ENCODE data around the gene UTP14C. TPM values are rescaled to one million over a fixed set of nuclear protein-coding genes. Genes with fewer than 3 reads are reported as not detected.

UTP14C gene
- total RNA-seq, 2 experiments from 2014 or later: 1.3 to 1.9 TPM

DNA sequence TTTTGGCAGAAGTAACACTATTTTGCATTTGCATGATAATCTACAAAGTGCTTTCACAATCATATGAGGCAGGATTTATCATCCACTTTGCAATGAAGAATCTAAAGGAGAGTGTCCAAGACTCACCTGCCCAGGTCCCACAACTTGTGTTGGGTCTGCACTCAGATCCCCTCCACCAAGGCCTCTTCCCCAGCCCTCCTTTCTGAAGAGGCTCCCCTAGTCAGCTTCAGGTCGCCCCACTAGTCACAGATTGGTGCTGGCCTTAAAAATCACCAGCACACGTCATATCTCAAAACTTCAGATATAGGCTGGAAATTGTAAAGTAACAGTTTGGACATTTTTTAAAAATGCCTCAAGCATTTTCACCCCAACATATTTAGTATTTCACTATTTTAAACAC, 30.8 kb upstream of the UTP14C start:
- Histone ChIP-seq H3K27me3 (ENCODE audit: control insufficient read depth in 1 of 2, insufficient read depth in 2 of 2, low read length in 2 of 2) (no peaks in the 10 kb centered on the region), H3K36me3 (ENCODE audit: insufficient read depth, low read length) (no peaks in the 10 kb centered on the region), H3K9me3 (ENCODE audit: control insufficient read depth in 1 of 2, insufficient read depth in 1 of 2, low read length in 2 of 2) (no peaks in the 10 kb centered on the region), H3K27ac (ENCODE audit: low read depth in 1 of 2, low read length in 2 of 2) (no peak overlapping the region), H3K4me3 (ENCODE audit: low read length) (no peak overlapping the region), H3K4me1 (ENCODE audit: insufficient read depth, low read length) (no peaks in the 10 kb centered on the region)
- no peak for ATAC-seq (ENCODE audit: poor library complexity)
- Mint-ChIP-seq H3K36me3 (ENCODE audit: low read depth) (no peaks in the 10 kb centered on the region), H3K4me1 (ENCODE audit: low read depth) (no peaks in the 10 kb centered on the region), H3K27ac (no peak overlapping the region), H3K27me3 (no peaks in the 10 kb centered on the region), H3K9me3 (no peaks in the 10 kb centered on the region), H3K4me3 (no peak overlapping the region)
- TF ChIP-seq, protein P1, sequence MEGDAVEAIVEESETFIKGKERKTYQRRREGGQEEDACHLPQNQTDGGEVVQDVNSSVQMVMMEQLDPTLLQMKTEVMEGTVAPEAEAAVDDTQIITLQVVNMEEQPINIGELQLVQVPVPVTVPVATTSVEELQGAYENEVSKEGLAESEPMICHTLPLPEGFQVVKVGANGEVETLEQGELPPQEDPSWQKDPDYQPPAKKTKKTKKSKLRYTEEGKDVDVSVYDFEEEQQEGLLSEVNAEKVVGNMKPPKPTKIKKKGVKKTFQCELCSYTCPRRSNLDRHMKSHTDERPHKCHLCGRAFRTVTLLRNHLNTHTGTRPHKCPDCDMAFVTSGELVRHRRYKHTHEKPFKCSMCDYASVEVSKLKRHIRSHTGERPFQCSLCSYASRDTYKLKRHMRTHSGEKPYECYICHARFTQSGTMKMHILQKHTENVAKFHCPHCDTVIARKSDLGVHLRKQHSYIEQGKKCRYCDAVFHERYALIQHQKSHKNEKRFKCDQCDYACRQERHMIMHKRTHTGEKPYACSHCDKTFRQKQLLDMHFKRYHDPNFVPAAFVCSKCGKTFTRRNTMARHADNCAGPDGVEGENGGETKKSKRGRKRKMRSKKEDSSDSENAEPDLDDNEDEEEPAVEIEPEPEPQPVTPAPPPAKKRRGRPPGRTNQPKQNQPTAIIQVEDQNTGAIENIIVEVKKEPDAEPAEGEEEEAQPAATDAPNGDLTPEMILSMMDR (IDR thresholded peaks at IDR 0.05): no peak
- DNase-seq: no peak
- intact Hi-C loops (cut with DNase I, micrococcal nuclease): no loop called here
- ChIA-PET POLR2A (no interaction called here), CTCF (interaction anchor here (1.2 kb wide), 1 partner anchor 477 kb away, joined by 4 read pairs; no protein-coding TSS in a partner anchor)

DNA sequence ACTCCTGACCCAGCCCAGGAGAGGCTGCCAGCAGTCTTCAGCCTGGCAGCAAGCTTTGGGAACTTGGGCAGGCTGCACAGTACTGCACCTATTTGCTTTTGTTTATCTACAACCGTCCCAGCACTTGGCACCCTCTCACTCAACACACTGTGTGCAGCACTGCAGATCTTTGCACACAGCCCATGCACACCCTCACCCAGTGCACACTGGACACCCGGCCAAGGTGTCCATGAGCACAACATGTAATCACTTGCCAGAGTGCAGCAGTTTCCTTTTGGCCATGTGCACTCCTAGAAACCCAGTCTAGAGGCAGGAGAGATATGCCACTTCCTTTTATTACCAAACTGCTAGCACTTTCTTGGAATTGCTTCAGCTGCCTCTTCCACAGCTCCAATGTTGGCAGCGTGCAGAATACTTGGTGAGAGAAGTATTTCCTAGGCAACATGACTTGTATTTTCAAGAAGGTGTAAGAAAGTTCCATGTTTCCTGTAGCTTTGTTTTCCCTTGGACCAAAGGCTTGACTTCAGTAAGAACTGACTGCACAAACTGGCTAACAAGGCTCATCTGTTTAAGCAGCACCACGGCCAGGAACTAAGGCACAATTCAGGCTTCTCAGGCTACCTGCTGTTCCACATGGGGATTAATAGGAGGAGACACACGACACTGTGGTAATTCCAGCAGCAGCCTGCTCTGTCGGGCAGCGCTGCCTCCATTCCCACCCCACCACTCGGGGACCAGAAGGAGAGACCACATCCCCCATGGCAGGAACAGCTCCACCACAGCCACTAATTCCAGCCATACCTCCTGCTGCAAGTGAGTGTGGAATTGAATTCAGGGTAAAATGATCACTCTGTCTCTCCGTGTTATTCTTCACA, 28.6 kb upstream of the UTP14C start:
- H3K36me3 Mint-ChIP-seq (ENCODE audit: low read depth): no peaks in the 10 kb centered on the region
- no peak overlapping the region for H3K4me3 Mint-ChIP-seq
- DNase-seq (no peak), ATAC-seq (ENCODE audit: poor library complexity) (no peak)
- CTCF ChIA-PET: no interaction called here
- H3K9me3 Mint-ChIP-seq: no peaks in the 10 kb centered on the region
- H3K36me3 ChIP-seq (ENCODE audit: insufficient read depth, low read length): no peaks in the 10 kb centered on the region
- H3K27me3 Mint-ChIP-seq: peaks cover 4% of the 10 kb centered on the region
- TF ChIP-seq, protein P1 (IDR thresholded peaks at IDR 0.05): no peak
- peaks cover 0 to 4% of the 10 kb centered on the region in 2 experiments for H3K27me3 ChIP-seq (ENCODE audit: control insufficient read depth in 1 of 2, insufficient read depth in 2 of 2, low read length in 2 of 2)
- H3K4me3 ChIP-seq (ENCODE audit: low read length): no peak overlapping the region
- no peaks in the 10 kb centered on the region for H3K4me1 Mint-ChIP-seq (ENCODE audit: low read depth)
- H3K27ac ChIP-seq (ENCODE audit: low read depth in 1 of 2, low read length in 2 of 2): no peak overlapping the region
- H3K9me3 ChIP-seq (ENCODE audit: control insufficient read depth in 1 of 2, insufficient read depth in 1 of 2, low read length in 2 of 2): no peaks in the 10 kb centered on the region
- POLR2A ChIA-PET: no interaction called here
- H3K4me1 ChIP-seq (ENCODE audit: insufficient read depth, low read length): no peaks in the 10 kb centered on the region
- intact Hi-C loops (cut with DNase I, micrococcal nuclease): no loop called here
- H3K27ac Mint-ChIP-seq: no peak overlapping the region

DNA sequence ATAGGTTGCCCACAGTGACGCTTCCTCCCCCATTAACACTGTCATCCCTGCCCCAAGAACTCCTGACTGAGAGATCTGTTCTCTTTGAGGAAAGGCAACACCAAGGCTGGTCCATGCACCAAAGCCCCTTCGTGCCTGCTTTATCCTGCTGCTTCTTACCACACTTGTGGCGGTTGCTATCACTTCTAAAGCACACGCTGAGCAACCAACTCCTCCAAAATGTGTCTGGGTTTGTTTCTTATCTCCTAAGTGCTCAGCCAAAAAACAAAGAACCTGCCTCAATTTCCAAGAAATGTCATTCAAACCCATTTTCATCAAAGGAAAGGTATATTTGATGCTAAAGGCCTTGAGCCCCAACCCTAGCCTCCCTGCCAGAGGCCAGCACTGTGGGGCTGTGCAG, 27.9 kb upstream of the UTP14C start:
- Histone ChIP-seq H3K9me3 (ENCODE audit: control insufficient read depth in 1 of 2, insufficient read depth in 1 of 2, low read length in 2 of 2) (no peaks in the 10 kb centered on the region), H3K4me1 (ENCODE audit: insufficient read depth, low read length) (no peaks in the 10 kb centered on the region), H3K27me3 (ENCODE audit: control insufficient read depth in 1 of 2, insufficient read depth in 2 of 2, low read length in 2 of 2) (peaks cover 0 to 4% of the 10 kb centered on the region in 2 experiments), H3K4me3 (ENCODE audit: low read length) (no peak overlapping the region), H3K27ac (ENCODE audit: low read depth in 1 of 2, low read length in 2 of 2) (no peak overlapping the region), H3K36me3 (ENCODE audit: insufficient read depth, low read length) (no peaks in the 10 kb centered on the region)
- no peak for DNase-seq
- Mint-ChIP-seq H3K27me3 (peaks cover 8% of the 10 kb centered on the region), H3K36me3 (ENCODE audit: low read depth) (no peaks in the 10 kb centered on the region), H3K4me3 (no peak overlapping the region), H3K4me1 (ENCODE audit: low read depth) (peaks cover 4% of the 10 kb centered on the region), H3K9me3 (no peaks in the 10 kb centered on the region), H3K27ac (no peak overlapping the region)
- POLR2A ChIA-PET: no interaction called here
- ATAC-seq (ENCODE audit: poor library complexity): no peak
- TF ChIP-seq, protein P1 (IDR thresholded peaks at IDR 0.05): no peak
- intact Hi-C loops (cut with DNase I, micrococcal nuclease): no loop called here
- CTCF ChIA-PET: no interaction called here
